HG03520 (cell line): Measurements from ENCODE around the gene KDR.

ENCODE experiments used
- ATAC-seq: cut with Tn5 transposase; IDR thresholded peaks from one replicate; pipeline ENCODE4 v1.9.1; 2021; ENCODE audit warnings: mild to moderate bottlenecking, moderate library complexity; ENCODE audit not compliant: unreplicated experiment

Gene KDR

GRCh38 chr4:55031158-55031557 lies 94.2 kb downstream of the KDR start:
- ATAC-seq, result no peak

- ATAC-seq, result no peak
Observed at GRCh38 chr4:55030589-55030988, 94.8 kb downstream of the KDR start.

GRCh38 chr4:55029821-55030503 lies 95.4 kb downstream of the KDR start:
- ATAC-seq, result no peak

- ATAC-seq, result no peak
Observed at GRCh38 chr4:55029321-55029720, 96.1 kb downstream of the KDR start.
